Testis (tissue), 3 donors: ENCODE data around the gene GRIA3. TPM values are rescaled to one million over a fixed set of nuclear protein-coding genes. Genes with fewer than 3 reads are reported as not detected.
"Not testable (repeated sequence)": the region's sequence is repeated elsewhere in the genome, so short reads cannot be mapped to it uniquely, and the experiment has no call there.

Experiments
- DNase-seq: peaks from one replicate; pipeline ENCODE4 v3.0.0-alpha.2; 2019
- H3K27ac ChIP-seq, 2 donors: fragments of 200-600 bp; sonication (generic); one replicate each; pipeline ENCODE4 v1.5.1; 2019
- H3K27me3 ChIP-seq: fragments of 200-600 bp; sonication (generic); one replicate; pipeline ENCODE4 v1.5.1; 2019
- H3K36me3 ChIP-seq: fragments of 200-600 bp; sonication (generic); one replicate; pipeline ENCODE4 v1.5.1; 2017; ENCODE audit warnings: low read depth; ENCODE audit errors: missing control alignments
- H3K4me1 ChIP-seq: fragments of 200-600 bp; sonication (generic); one replicate; pipeline ENCODE4 v1.5.1; 2019
- H3K4me3 ChIP-seq, 2 donors: fragments of 200-600 bp; sonication (generic); one replicate each; pipeline ENCODE4 v1.5.1; 2017 to 2019
- H3K9me3 ChIP-seq: fragments of 200-600 bp; sonication (generic); one replicate; pipeline ENCODE4 v1.5.1; 2017
- POLR2A ChIP-seq: fragments of 450-650 bp; IDR thresholded peaks from one replicate; pipeline ENCODE4 v1.6.1; 2017; ENCODE audit warnings: antibody characterized with exemption, mild to moderate bottlenecking, moderate library complexity
- WGBS, 2 donors: methylation state at CpG; one replicate each; pipeline ENCODE4 v1.1.5; 2018; 5-methylcytosine and 5-hydroxymethylcytosine counted together
- intact Hi-C: fragments of 100-400 bp; cut with DNase I; formaldehyde crosslinking; loops from one replicate; pipeline ENCODE4 v1.15.1; 2023; ENCODE audit warnings: low total_unique reads
- polyA plus RNA-seq: library from polyadenylated mRNA; stranded (reverse); fragments of 350-450 nt; fragmentation: Illumina TruSeq; extraction: RNeasy Lipid Tissue Mini Kit (QIAGEN cat#74804); gene quantifications from one replicate; pipeline ENCODE4 v1.2.3, GENCODE V29; 2014; ENCODE audit warnings: low read depth, low replicate concordance; ENCODE audit not compliant: insufficient read depth
- total RNA-seq, 2 donors: library from RNA; depleted of rRNA; stranded (reverse); fragments of >200 nt; gene quantifications; one replicate each; pipeline ENCODE4 v1.2.3, GENCODE V29; 2016
- TF ChIP-seq, protein P1 (sequence below), 3 experiments: fragments of 450-650 bp in 2 of 3; fragments of 200-600 bp in 1 of 3; sonication (generic) in 1 of 3; IDR thresholded peaks; one replicate each; pipeline ENCODE4 v1.5.1; 2016 to 2019; ENCODE audit warnings: antibody characterized with exemption in 3 of 3, mild to moderate bottlenecking in 2 of 3, moderate library complexity in 1 of 3

GRIA3 gene
- total and polyA plus RNA-seq, 3 donors from 2014 or later = 1.2 to 2.4 (median 2.0) TPM

DNA sequence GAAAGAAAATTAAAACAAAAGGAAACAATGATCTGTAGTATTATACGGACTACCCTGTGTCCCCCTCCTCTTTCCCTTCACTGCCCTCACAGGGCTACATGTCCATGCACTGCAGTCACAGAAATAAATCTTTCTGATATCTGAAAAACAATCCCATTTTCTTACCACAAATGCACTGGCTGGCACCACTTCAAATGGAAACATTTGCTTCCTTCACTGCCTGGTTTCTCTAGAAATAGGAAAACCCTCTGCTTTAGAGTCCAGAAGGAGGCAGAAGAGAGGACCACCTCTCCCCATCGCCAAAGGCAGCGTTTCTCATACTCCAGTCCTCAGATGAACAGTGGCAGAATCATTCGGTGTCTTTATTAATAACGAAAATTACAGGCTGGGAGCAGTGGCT lies 98.2 kb downstream of the GRIA3 start:
- Histone ChIP-seq H3K36me3 (no peaks in the 10 kb centered on the region), H3K4me1 (no peaks in the 10 kb centered on the region), H3K9me3 (no peaks in the 10 kb centered on the region), H3K27me3 (no peaks in the 10 kb centered on the region), H3K27ac (no peak overlapping the region), H3K4me3 (no peak overlapping the region)
- WGBS, 2 donors = 100% methylated on average over 1 to 5 of the region's 5 CpGs
- TF ChIP-seq, protein P1, sequence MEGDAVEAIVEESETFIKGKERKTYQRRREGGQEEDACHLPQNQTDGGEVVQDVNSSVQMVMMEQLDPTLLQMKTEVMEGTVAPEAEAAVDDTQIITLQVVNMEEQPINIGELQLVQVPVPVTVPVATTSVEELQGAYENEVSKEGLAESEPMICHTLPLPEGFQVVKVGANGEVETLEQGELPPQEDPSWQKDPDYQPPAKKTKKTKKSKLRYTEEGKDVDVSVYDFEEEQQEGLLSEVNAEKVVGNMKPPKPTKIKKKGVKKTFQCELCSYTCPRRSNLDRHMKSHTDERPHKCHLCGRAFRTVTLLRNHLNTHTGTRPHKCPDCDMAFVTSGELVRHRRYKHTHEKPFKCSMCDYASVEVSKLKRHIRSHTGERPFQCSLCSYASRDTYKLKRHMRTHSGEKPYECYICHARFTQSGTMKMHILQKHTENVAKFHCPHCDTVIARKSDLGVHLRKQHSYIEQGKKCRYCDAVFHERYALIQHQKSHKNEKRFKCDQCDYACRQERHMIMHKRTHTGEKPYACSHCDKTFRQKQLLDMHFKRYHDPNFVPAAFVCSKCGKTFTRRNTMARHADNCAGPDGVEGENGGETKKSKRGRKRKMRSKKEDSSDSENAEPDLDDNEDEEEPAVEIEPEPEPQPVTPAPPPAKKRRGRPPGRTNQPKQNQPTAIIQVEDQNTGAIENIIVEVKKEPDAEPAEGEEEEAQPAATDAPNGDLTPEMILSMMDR (IDR thresholded peaks at IDR 0.05) = no peak
- no peak for TF ChIP-seq POLR2A
- intact Hi-C loops = no loop called here
- no peak for DNase-seq

DNA sequence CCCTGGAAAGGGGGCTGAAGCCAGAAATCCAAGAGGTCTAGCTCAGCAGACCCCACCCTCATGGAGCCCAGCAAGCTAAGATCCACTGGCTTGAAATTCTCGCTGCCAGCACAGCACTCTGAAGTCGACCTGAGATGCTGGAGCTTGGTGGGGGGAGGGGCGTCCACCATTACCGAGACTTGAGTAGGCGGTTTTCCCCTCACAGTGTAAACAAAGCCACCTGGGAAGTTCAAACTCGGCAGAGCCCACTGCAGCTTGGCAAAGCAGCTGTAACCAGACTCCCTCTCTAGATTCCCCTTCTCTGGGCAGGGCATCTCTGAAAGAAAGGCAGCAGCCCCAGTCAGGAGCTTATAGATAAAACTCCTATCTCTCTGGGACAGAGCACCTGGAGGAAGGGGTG lies 99.3 kb downstream of the GRIA3 start:
- H3K4me3 ChIP-seq, H3K27ac ChIP-seq, H3K27me3 ChIP-seq, H3K36me3 ChIP-seq, DNase-seq, intact Hi-C loops, H3K4me1 ChIP-seq, H3K9me3 ChIP-seq: not testable (repeated sequence)
- 20 to 77% methylated on average over 1 to 5 of the region's 6 CpGs for WGBS, 2 donors

DNA sequence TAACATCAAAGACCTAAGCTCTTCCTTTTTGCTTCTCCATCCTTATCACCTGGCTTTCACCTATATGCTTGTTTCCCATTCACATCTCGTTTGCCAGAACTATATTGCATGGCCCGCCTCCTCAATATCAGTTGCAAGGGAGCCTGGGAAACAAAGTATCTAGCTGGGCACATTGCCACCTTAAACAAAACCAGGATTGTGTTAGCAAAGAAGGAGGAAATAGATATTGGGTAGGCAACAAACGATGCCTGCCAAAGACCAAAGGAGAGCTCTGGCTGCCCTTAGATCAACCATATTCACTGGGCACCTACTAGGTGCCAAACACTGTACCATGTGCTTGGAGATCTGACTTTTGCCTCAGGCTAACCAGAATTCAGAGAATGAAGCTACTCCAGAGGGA lies 107.5 kb downstream of the GRIA3 start:
- H3K9me3 ChIP-seq = no peaks in the 10 kb centered on the region
- peak; percentile 34 for DNase-seq
- intact Hi-C loops = no loop called here
- H3K36me3 ChIP-seq = no peaks in the 10 kb centered on the region
- H3K4me1 ChIP-seq = no peaks in the 10 kb centered on the region
- no peak overlapping the region for H3K27ac ChIP-seq
- H3K4me3 ChIP-seq = no peak overlapping the region
- TF ChIP-seq POLR2A = no peak
- TF ChIP-seq, protein P1 (IDR thresholded peaks at IDR 0.05) = no peak
- no peaks in the 10 kb centered on the region for H3K27me3 ChIP-seq
- 35 to 44% methylated on average over 3 of the region's 3 CpGs for WGBS, 2 donors

DNA sequence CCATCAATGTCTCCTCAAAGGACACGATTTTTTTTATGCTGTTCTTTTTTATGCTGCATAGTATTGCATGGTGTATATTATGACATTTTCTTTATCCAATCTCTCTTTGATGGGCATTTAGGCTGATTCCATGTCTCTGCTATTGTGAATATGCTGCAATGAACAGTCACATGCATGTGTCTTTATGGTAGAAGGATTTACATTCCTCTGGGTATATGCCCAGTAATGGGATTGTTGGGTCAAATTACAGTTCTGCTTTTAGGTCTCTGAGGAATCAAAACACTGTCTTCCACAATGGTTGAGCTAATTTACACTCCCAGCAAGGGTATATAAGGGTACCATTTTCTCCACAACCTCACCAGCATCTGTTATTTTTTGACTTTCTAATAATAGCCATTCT lies 113.9 kb downstream of the GRIA3 start:
- H3K27ac ChIP-seq = no peak overlapping the region
- no peaks in the 10 kb centered on the region for H3K27me3 ChIP-seq
- H3K4me3 ChIP-seq = no peak overlapping the region
- no peaks in the 10 kb centered on the region for H3K4me1 ChIP-seq
- no peak for DNase-seq
- no peak for TF ChIP-seq POLR2A
- TF ChIP-seq, protein P1 (IDR thresholded peaks at IDR 0.05) = no peak
- 100% methylated on average over 1 of the region's 1 CpG for WGBS, 2 donors
- H3K36me3 ChIP-seq = no peaks in the 10 kb centered on the region
- no peaks in the 10 kb centered on the region for H3K9me3 ChIP-seq
- intact Hi-C loops = no loop called here

DNA sequence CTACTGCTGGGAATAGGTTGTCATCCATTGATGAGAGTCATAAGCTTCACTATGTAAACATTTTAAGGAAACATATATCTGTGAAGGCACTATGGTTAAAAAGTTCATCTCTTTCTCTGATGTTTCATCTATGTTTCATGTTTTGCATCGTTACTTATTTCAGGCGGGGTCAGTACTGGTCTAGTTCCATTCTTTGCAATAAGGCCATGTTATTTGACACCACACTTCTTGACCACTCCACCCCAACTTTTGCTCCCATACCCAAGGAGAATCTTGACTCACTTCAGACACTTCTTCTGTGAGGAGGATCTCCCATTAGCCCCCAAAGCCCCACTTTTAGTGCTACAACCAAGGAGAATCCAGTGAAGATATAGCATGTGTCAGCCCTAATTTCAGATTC lies 119.4 kb downstream of the GRIA3 start:
- Histone ChIP-seq H3K27me3 (no peaks in the 10 kb centered on the region), H3K27ac (no peak overlapping the region)

More for the DNA sequence above, 119.4 kb downstream of the GRIA3 start:
- 93 to 100% methylated on average over 2 of the region's 2 CpGs for WGBS, 2 donors
- TF ChIP-seq POLR2A = no peak
- TF ChIP-seq, protein P1 (IDR thresholded peaks at IDR 0.05) = no peak
- H3K36me3 ChIP-seq = no peaks in the 10 kb centered on the region
- no peak for DNase-seq
- intact Hi-C loops = no loop called here
- no peak overlapping the region for H3K4me3 ChIP-seq
- H3K4me1 ChIP-seq = no peaks in the 10 kb centered on the region
- no peaks in the 10 kb centered on the region for H3K9me3 ChIP-seq
